COLO668 (cell line): ENCODE data around the gene TP53TG3C.
"Not testable (repeated sequence)": the region's sequence is repeated elsewhere in the genome, so short reads cannot be mapped to it uniquely, and the experiment has no call there.

Experiments
- DNase-seq: peaks from one replicate; lab custom pipeline; 2025; ENCODE audit not compliant: unreplicated experiment; lab: John Stamatoyannopoulos, UW

TP53TG3C gene

GRCh38 chr16:33193926-33194325 is at the start of gene TP53TG3C:
TSS of gene TP53TG3C (plus strand) at chr16:33194226. CDS start at chr16:33194294, 68 bp downstream.
- DNase-seq: not testable (repeated sequence)
